ENCODE data around the gene NUMBL.

GRCh38 chr19:40705362-40705651, 14.9 kb upstream of the NUMBL start:
- TF ChIP-seq CTCF (IDR thresholded peaks at IDR 0.05; ENCODE audit: poor library complexity) (no peak), EZH2 (IDR thresholded peaks at IDR 0.05; ENCODE audit: borderline replicate concordance) (no peak)
